ENCODE measurements around the gene ZNF487.

The ZNF487 gene

GRCh38 chr10:43396061-43396927 is 40.6 kb upstream of the ZNF487 start:
- peak overlapping the region; percentile 63 to 90 for H3K4me3 ChIP-seq (ENCODE audit: low read depth in 1 of 2, low read length in 1 of 2)
- no peaks in the 10 kb centered on the region for H3K9me3 ChIP-seq
- no peak for TF ChIP-seq CTCF (IDR thresholded peaks at IDR 0.05)
- H3K27me3 ChIP-seq = no peaks in the 10 kb centered on the region
- peaks cover 61 to 62% of the 10 kb centered on the region in 2 experiments for H3K4me1 ChIP-seq (ENCODE audit: control insufficient read depth in 1 of 2, insufficient read depth in 1 of 2, low read depth in 1 of 2, low read length in 1 of 2)
- H3K36me3 ChIP-seq = peaks cover 20% of the 10 kb centered on the region
- H3K27ac ChIP-seq = peak overlapping the region; percentile 98

GRCh38 chr10:43396928-43397624 is 39.8 kb upstream of the ZNF487 start:
- H3K4me1 ChIP-seq (ENCODE audit: control insufficient read depth in 1 of 2, insufficient read depth in 1 of 2, low read depth in 1 of 2, low read length in 1 of 2) = peaks cover 61 to 62% of the 10 kb centered on the region in 2 experiments
- H3K4me3 ChIP-seq (ENCODE audit: low read depth in 1 of 2, low read length in 1 of 2) = peak overlapping the region; percentile 63 to 90
- H3K27me3 ChIP-seq = no peaks in the 10 kb centered on the region
- peak overlapping the region; percentile 98 for H3K27ac ChIP-seq
- H3K36me3 ChIP-seq = peaks cover 12% of the 10 kb centered on the region
- no peaks in the 10 kb centered on the region for H3K9me3 ChIP-seq
- TF ChIP-seq CTCF (IDR thresholded peaks at IDR 0.05) = peak; percentile 38

GRCh38 chr10:43398939-43399319 is 38.0 kb upstream of the ZNF487 start:
- no peaks in the 10 kb centered on the region for H3K36me3 ChIP-seq
- H3K4me1 ChIP-seq (ENCODE audit: control insufficient read depth in 1 of 2, insufficient read depth in 1 of 2, low read depth in 1 of 2, low read length in 1 of 2) = peaks cover 48 to 58% of the 10 kb centered on the region in 2 experiments
- no peak for TF ChIP-seq CTCF (IDR thresholded peaks at IDR 0.05)
- peak overlapping the region; percentile 98 for H3K27ac ChIP-seq
- no peak overlapping the region for H3K4me3 ChIP-seq (ENCODE audit: low read depth in 1 of 2, low read length in 1 of 2)
- no peaks in the 10 kb centered on the region for H3K27me3 ChIP-seq
- no peaks in the 10 kb centered on the region for H3K9me3 ChIP-seq

GRCh38 chr10:43399320-43400310 is 37.3 kb upstream of the ZNF487 start:
- no peaks in the 10 kb centered on the region for H3K36me3 ChIP-seq
- H3K4me1 ChIP-seq (ENCODE audit: control insufficient read depth in 1 of 2, insufficient read depth in 1 of 2, low read depth in 1 of 2, low read length in 1 of 2) = peaks cover 46 to 58% of the 10 kb centered on the region in 2 experiments
- no peak overlapping the region for H3K4me3 ChIP-seq (ENCODE audit: low read depth in 1 of 2, low read length in 1 of 2)
- H3K9me3 ChIP-seq = no peaks in the 10 kb centered on the region
- H3K27me3 ChIP-seq = no peaks in the 10 kb centered on the region
- H3K27ac ChIP-seq = peak overlapping the region; percentile 51
- no peak for TF ChIP-seq CTCF (IDR thresholded peaks at IDR 0.05)

GRCh38 chr10:43401627-43402026 is 35.3 kb upstream of the ZNF487 start:
- H3K27me3 ChIP-seq = no peaks in the 10 kb centered on the region
- H3K27ac ChIP-seq = no peak overlapping the region
- peaks cover 48 to 58% of the 10 kb centered on the region in 2 experiments for H3K4me1 ChIP-seq (ENCODE audit: control insufficient read depth in 1 of 2, insufficient read depth in 1 of 2, low read depth in 1 of 2, low read length in 1 of 2)
- H3K9me3 ChIP-seq = no peaks in the 10 kb centered on the region
- TF ChIP-seq CTCF (IDR thresholded peaks at IDR 0.05) = no peak
- H3K4me3 ChIP-seq (ENCODE audit: low read depth in 1 of 2, low read length in 1 of 2) = no peak overlapping the region
- H3K36me3 ChIP-seq = no peaks in the 10 kb centered on the region
